BLaER1 (cell line): ENCODE results near the gene C1orf21.

Source experiments
- H3K27ac ChIP-seq: shearing (Covaris generic); formaldehyde crosslinking; 2 replicates; pipeline ENCODE4 v1.8.1; 2022
- H3K27me3 ChIP-seq: shearing (Covaris generic); formaldehyde crosslinking; 2 replicates; pipeline ENCODE4 v1.8.1; 2022
- H3K36me3 ChIP-seq: shearing (Covaris generic); formaldehyde crosslinking; 2 replicates; pipeline ENCODE4 v1.8.1; 2022
- H3K4me1 ChIP-seq: shearing (Covaris generic); formaldehyde crosslinking; 2 replicates; pipeline ENCODE4 v1.8.1; 2022
- H3K4me2 ChIP-seq: shearing (Covaris generic); formaldehyde crosslinking; 2 replicates; pipeline ENCODE4 v1.8.1; 2022
- H3K4me3 ChIP-seq: shearing (Covaris generic); formaldehyde crosslinking; 2 replicates; pipeline ENCODE4 v1.8.1; 2022
- H3K9ac ChIP-seq: shearing (Covaris generic); formaldehyde crosslinking; 2 replicates; pipeline ENCODE4 v1.8.1; 2022
- H3K9me3 ChIP-seq: shearing (Covaris generic); formaldehyde crosslinking; 2 replicates; pipeline ENCODE4 v1.8.1; 2022
- H4K20me1 ChIP-seq: shearing (Covaris generic); formaldehyde crosslinking; 2 replicates; pipeline ENCODE4 v1.8.1; 2022
- Cebpa-rat ChIP-seq: shearing (Covaris generic); IDR thresholded peaks from 2 replicates; pipeline ENCODE4 v1.8.1; 2022

C1orf21 gene

DNA sequence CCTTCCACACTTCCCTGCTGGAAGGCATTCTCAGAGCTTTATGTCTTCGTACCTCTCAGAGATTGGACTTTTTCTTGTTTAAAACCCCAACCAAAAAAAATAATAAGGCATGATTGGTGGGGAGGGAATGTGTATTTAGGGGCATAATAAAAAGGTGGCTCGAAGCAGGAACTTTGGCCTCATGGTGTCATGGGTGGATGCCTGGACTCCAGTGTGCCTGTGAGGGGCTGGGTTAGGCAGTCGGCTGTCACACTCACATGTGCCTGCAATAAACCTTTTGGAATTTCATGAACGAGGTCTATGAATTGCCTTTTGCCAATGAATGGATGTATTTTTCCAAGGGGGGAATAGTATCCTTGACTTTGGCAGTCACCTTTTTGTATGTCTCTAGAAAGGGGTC, 236.6 kb downstream of the C1orf21 start:
- no peaks in the 10 kb centered on the region for H3K9me3 ChIP-seq
- no peaks in the 10 kb centered on the region for H4K20me1 ChIP-seq
- H3K27me3 ChIP-seq: no peaks in the 10 kb centered on the region; the same call in 1 of the 2 replicates
- no peaks in the 10 kb centered on the region for H3K36me3 ChIP-seq
- no peak overlapping the region for H3K9ac ChIP-seq
- no peak overlapping the region for H3K4me2 ChIP-seq
- no peak overlapping the region for H3K27ac ChIP-seq
- H3K4me3 ChIP-seq: no peak overlapping the region
- no peaks in the 10 kb centered on the region for H3K4me1 ChIP-seq
- no peak for TF ChIP-seq Cebpa-rat

DNA sequence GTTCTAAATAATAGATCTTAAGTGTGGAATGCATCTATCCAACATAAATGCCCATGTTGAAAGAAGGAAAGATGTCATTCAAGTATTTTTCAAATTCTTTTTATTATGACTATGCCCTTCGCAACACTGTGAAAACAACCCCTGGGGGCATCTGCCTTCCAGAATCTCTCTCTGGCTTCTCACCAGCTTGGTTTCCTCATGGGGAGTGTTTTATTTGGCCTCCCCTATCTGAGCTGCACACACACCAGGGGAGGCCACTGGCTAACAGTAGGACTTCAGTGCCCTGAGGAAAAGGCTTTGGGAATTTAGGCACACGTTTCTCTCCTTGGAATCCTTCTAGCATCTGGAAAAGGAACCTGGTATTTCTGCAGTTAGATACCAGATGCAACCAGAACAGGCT, 237.2 kb downstream of the C1orf21 start:
- Histone ChIP-seq H4K20me1 (no peaks in the 10 kb centered on the region), H3K4me2 (no peak overlapping the region), H3K27me3 (no peaks in the 10 kb centered on the region; the same call in 1 of the 2 replicates), H3K9me3 (no peaks in the 10 kb centered on the region), H3K4me1 (no peaks in the 10 kb centered on the region), H3K36me3 (no peaks in the 10 kb centered on the region), H3K27ac (no peak overlapping the region), H3K9ac (no peak overlapping the region), H3K4me3 (no peak overlapping the region)
- TF ChIP-seq Cebpa-rat: no peak

GRCh38 chr1:184624626-184625025, 237.8 kb downstream of the C1orf21 start:
- Histone ChIP-seq H3K27me3 (no peaks in the 10 kb centered on the region; the same call in 1 of the 2 replicates), H3K36me3 (no peaks in the 10 kb centered on the region), H3K27ac (no peak overlapping the region), H3K4me1 (no peaks in the 10 kb centered on the region), H4K20me1 (no peaks in the 10 kb centered on the region), H3K4me2 (no peak overlapping the region), H3K9ac (no peak overlapping the region), H3K4me3 (no peak overlapping the region), H3K9me3 (no peaks in the 10 kb centered on the region)
- TF ChIP-seq Cebpa-rat: no peak

DNA sequence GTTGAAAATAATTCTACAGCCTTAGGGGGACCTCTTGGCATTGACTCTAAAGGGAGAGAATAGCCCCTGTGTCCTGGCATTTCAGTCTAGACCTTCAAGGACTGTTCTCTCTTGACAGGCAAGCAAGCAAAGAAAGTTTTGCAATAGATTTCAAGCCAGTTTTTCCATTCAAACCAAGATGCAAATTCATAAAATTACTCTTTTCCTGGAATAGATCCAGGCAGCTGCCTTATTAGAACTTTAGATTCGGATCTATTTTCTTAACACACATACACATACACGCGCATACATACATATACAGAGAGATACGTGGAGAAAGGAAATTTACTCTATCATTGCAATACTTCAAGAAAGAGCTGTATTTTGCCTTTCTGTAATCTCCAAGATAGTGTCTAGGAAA, 238.4 kb downstream of the C1orf21 start:
- Histone ChIP-seq H3K4me1 (no peaks in the 10 kb centered on the region), H3K4me3 (no peak overlapping the region), H3K9ac (no peak overlapping the region), H3K9me3 (no peaks in the 10 kb centered on the region), H3K27me3 (no peaks in the 10 kb centered on the region; the same call in 1 of the 2 replicates), H3K4me2 (no peak overlapping the region), H3K27ac (no peak overlapping the region), H4K20me1 (no peaks in the 10 kb centered on the region), H3K36me3 (no peaks in the 10 kb centered on the region)
- TF ChIP-seq Cebpa-rat: no peak

DNA sequence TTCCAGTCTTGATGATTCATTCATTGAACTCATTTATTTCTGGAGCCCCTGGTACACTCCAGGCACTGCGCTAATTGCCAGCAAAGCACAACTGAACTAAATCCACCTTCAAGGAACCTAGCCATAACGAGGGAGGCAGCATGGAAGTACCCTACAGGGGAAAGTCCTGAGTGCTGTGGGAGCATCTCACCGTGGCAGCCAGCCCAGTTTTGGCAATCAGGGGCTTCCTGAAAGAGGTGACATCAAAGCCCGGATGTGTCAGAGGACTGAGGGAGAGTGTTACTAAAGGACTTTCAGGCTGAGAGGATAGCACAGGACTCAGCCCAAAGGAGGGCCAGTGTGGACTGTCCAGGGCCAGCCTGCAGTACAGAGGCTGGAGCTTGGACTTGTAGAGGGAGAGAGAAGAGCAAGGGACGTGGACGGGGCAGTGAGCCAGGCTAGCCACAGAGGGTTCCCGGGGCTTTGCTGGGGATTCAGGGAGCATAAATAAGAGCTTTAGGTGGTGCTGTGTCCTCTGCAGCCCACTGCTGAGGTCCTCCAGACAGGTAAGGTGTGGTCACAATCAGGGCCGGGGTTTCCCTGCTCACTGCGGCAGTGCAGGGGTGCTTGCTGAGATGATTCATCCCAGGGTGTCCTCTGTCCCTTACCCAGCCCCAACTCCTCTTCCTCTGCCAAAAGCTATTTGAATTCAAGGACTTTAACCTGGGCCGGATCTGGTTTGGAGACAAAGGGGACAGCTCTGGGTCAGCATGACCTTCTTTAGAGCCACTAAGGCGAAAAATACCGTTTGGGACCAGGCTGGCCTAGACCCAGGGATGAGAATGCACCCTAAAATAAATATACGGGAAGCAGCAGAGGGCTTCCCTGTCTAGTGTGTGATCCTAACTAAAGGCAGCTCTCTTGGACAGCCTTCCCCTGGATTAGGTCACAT, 239.5 kb downstream of the C1orf21 start:
- no peaks in the 10 kb centered on the region; the same call in 1 of the 2 replicates for H3K27me3 ChIP-seq
- H3K9ac ChIP-seq: no peak overlapping the region
- H3K4me3 ChIP-seq: no peak overlapping the region
- H3K4me1 ChIP-seq: no peaks in the 10 kb centered on the region
- H3K4me2 ChIP-seq: no peak overlapping the region
- H3K9me3 ChIP-seq: no peaks in the 10 kb centered on the region
- H3K27ac ChIP-seq: no peak overlapping the region
- TF ChIP-seq Cebpa-rat: no peak
- H4K20me1 ChIP-seq: no peaks in the 10 kb centered on the region
- no peaks in the 10 kb centered on the region for H3K36me3 ChIP-seq

- TF ChIP-seq Cebpa-rat: no peak
- no peaks in the 10 kb centered on the region for H3K4me1 ChIP-seq
- H3K4me3 ChIP-seq: no peak overlapping the region
- H3K4me2 ChIP-seq: no peak overlapping the region
- no peak overlapping the region for H3K9ac ChIP-seq
- H3K36me3 ChIP-seq: no peaks in the 10 kb centered on the region
- H3K9me3 ChIP-seq: no peaks in the 10 kb centered on the region
- H3K27me3 ChIP-seq: no peaks in the 10 kb centered on the region; the same call in 1 of the 2 replicates
- no peaks in the 10 kb centered on the region for H4K20me1 ChIP-seq
- H3K27ac ChIP-seq: no peak overlapping the region
These were observed 240.1 kb downstream of the C1orf21 start for GRCh38 chr1:184627007-184627341.

DNA sequence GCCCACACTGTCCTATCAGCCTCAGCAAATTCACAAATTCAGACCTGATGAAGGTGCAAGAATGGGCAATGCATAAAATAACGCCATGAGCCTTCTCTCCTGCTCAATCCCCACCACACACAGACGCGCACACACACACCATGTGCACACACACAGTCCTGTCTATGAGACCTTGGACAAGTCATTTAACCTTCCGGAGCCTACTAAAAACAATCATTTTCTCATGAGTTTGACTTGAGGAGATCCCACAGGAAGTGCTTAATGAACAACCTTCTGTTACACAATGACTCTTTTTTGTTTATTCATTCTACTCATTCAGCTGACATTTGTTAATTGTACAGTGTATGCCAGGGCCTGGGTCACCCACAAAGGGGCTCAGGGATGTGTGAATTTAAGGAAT, 242.4 kb downstream of the C1orf21 start:
- H3K9me3 ChIP-seq: no peaks in the 10 kb centered on the region
- H3K27me3 ChIP-seq: no peaks in the 10 kb centered on the region
- H3K4me1 ChIP-seq: no peaks in the 10 kb centered on the region
- TF ChIP-seq Cebpa-rat: no peak
- no peaks in the 10 kb centered on the region for H4K20me1 ChIP-seq
- no peaks in the 10 kb centered on the region for H3K36me3 ChIP-seq
- H3K9ac ChIP-seq: no peak overlapping the region
- no peak overlapping the region for H3K4me2 ChIP-seq
- H3K27ac ChIP-seq: no peak overlapping the region
- no peak overlapping the region for H3K4me3 ChIP-seq

GRCh38 chr1:184630679-184631060, 243.8 kb downstream of the C1orf21 start:
- H3K4me2 ChIP-seq: no peak overlapping the region
- H3K36me3 ChIP-seq: no peaks in the 10 kb centered on the region
- H3K4me1 ChIP-seq: no peaks in the 10 kb centered on the region
- H4K20me1 ChIP-seq: no peaks in the 10 kb centered on the region
- H3K27me3 ChIP-seq: no peaks in the 10 kb centered on the region
- H3K9me3 ChIP-seq: no peaks in the 10 kb centered on the region
- no peak overlapping the region for H3K27ac ChIP-seq
- no peak overlapping the region for H3K9ac ChIP-seq
- TF ChIP-seq Cebpa-rat: no peak
- H3K4me3 ChIP-seq: no peak overlapping the region

DNA sequence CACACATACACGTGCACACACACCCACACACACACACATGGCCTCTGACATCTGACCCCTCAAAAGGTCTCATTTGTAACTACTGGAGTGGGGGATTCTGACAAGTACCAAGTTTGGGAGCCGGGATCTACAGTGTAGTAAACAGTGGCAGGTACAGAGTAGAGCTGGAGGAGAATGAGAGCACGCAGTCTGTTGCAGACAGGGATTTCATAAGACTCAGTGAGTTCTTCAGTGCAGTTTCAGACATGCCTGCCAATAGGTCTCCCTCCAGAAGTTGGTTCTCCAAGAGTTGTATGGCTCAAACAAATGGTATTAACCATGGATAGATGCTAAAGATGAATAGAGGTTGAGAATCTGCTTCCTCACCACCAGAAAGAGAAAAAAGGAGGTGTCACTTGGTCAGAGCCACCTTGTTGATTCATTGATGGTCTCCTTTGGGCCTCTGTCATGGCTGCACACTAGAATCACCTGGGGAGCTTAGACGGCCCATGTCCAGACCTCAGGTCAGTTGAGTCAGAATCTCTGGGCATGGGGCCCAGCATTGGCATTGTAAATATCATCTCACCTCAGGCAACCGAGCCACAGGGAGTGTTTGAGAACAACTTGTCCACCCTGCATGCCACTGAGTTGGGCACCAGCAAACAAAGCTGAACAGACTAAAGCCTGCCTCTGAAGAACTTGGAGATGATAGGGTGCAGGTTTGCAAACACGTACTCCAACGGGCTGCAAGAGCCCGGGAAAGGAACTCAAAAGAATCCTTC, 245.8 kb downstream of the C1orf21 start:
- no peak overlapping the region for H3K9ac ChIP-seq
- H3K27ac ChIP-seq: no peak overlapping the region
- H3K4me2 ChIP-seq: no peak overlapping the region
- TF ChIP-seq Cebpa-rat: no peak
- no peak overlapping the region for H3K4me3 ChIP-seq
- no peaks in the 10 kb centered on the region for H4K20me1 ChIP-seq
- no peaks in the 10 kb centered on the region for H3K4me1 ChIP-seq
- H3K9me3 ChIP-seq: no peaks in the 10 kb centered on the region
- no peaks in the 10 kb centered on the region for H3K27me3 ChIP-seq
- H3K36me3 ChIP-seq: no peaks in the 10 kb centered on the region

DNA sequence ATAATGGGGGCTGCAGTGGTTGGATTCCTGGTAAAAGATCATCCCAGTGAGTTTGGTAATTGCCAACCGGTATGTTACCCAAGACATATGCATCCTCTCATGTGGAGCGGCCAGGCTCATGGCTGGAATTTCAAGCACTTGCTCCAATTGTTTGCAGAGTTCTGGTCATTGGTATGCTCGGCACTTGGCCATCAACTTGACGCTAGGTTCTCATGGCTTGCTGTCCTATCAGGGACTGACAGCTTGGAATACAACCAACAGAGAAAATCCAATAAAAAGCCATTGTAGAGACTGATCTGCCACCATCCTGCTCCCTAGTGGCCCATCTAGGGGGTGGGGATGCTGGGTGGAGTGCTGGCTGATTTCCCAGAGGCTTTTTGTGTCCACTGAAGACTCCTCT, 247.0 kb downstream of the C1orf21 start:
- Histone ChIP-seq H3K4me3 (no peak overlapping the region), H3K27ac (no peak overlapping the region), H3K4me1 (no peaks in the 10 kb centered on the region), H3K36me3 (no peaks in the 10 kb centered on the region), H3K4me2 (no peak overlapping the region), H3K9ac (no peak overlapping the region), H3K9me3 (no peaks in the 10 kb centered on the region), H4K20me1 (no peaks in the 10 kb centered on the region), H3K27me3 (no peaks in the 10 kb centered on the region)
- TF ChIP-seq Cebpa-rat: no peak
